Adrenal gland (tissue), 5 donors: ENCODE results near the gene OTOF.

ENCODE experiments used
- CTCF ChIP-seq, 6 experiments: fragments of 450-650 bp in 4 of 6; fragments of 200-600 bp in 2 of 6; sonication (generic) in 1 of 6; IDR thresholded peaks; 1 replicate in 5 of 6; 2 replicates in 1 of 6; pipeline versions ENCODE4 v1.5.1 to v1.8.0; 2016 to 2021; ENCODE audit warnings: antibody characterized with exemption in 6 of 6, mild to moderate bottlenecking in 2 of 6, moderate library complexity in 1 of 6
- POLR2A ChIP-seq, 2 donors: fragments of 450-650 bp; IDR thresholded peaks; one replicate each; pipeline ENCODE4 v1.6.1; 2017; ENCODE audit warnings: antibody characterized with exemption in 2 of 2, mild to moderate bottlenecking in 2 of 2, moderate library complexity in 1 of 2
- donor health status: DM: no; HTN: no; CAD: no.

DNA sequence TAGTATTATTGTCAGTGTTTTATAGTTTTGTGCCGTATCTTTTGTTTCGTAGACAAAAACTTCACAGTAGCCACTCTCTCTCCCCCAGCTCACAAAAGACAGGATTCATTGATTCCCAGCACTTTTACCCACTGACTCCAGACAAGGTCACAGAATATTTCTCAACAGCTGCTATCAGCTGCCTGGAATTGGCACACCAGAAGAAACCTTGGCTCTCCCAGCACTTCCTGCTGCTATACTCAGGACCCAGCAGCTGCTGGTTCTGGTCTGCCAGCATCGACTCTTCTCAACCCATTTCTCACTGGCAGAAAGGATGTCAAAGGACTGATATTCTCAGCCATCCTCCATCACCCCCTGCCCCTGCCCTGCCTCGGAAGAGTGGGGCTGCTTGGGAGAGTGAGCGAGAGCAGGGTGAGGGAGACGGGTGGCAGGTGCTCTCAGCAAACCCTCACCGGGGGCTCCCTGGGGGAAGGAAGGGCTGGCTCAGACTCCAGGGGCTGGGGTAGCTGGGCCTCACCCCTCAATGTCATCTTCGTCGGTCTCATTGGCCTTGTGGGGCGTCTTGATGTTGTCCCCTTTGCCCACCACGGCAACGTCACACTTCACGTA lies 6.1 kb upstream of the OTOF start:
- TF ChIP-seq CTCF (IDR thresholded peaks at IDR 0.05) (no peak), POLR2A (IDR thresholded peaks at IDR 0.05) (peak in 1 of 2 donors; percentile 41)
